Tibial nerve (tissue), 3 donors: ENCODE results near the gene CEP350.

Source experiments
- POLR2A ChIP-seq, 2 donors: fragments of 450-650 bp; IDR thresholded peaks; one replicate each; pipeline ENCODE4 v1.6.1; 2017; ENCODE audit warnings: antibody characterized with exemption in 2 of 2, mild to moderate bottlenecking in 2 of 2, moderate library complexity in 2 of 2
- TF ChIP-seq, protein P1 (sequence below), 5 experiments: fragments of 200-600 bp in 3 of 5; fragments of 450-650 bp in 2 of 5; sonication (generic) in 3 of 5; IDR thresholded peaks; one replicate each; pipeline ENCODE4 v1.5.1; 2016 to 2019; ENCODE audit warnings: antibody characterized with exemption in 5 of 5, mild to moderate bottlenecking in 3 of 5, moderate library complexity in 2 of 5

DNA sequence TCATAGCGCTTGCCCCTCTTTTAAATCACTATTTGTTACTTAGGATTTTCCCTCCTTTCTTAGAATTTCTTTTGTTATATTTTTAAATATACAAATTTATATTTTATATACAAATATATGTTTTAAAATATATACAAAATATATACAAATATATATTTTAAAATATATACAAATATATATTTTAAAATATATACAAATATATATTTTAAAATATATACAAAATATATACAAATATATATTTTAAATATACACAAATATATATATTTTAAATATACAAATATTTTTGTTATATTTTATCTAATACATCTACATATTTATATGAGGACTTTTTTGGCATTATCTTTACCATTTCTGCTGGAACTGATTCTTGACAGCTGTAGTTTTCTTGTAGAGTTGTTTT is 149.2 kb downstream of the CEP350 start:
- TF ChIP-seq POLR2A (IDR thresholded peaks at IDR 0.05), result no peak
- TF ChIP-seq, protein P1, sequence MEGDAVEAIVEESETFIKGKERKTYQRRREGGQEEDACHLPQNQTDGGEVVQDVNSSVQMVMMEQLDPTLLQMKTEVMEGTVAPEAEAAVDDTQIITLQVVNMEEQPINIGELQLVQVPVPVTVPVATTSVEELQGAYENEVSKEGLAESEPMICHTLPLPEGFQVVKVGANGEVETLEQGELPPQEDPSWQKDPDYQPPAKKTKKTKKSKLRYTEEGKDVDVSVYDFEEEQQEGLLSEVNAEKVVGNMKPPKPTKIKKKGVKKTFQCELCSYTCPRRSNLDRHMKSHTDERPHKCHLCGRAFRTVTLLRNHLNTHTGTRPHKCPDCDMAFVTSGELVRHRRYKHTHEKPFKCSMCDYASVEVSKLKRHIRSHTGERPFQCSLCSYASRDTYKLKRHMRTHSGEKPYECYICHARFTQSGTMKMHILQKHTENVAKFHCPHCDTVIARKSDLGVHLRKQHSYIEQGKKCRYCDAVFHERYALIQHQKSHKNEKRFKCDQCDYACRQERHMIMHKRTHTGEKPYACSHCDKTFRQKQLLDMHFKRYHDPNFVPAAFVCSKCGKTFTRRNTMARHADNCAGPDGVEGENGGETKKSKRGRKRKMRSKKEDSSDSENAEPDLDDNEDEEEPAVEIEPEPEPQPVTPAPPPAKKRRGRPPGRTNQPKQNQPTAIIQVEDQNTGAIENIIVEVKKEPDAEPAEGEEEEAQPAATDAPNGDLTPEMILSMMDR (IDR thresholded peaks at IDR 0.05), result no peak
